UCSD-AML1 (cell line): ENCODE data around the gene CDKN1C.

Source experiments
- DNase-seq: peaks from one replicate; lab custom pipeline; 2025; ENCODE audit not compliant: unreplicated experiment; lab: John Stamatoyannopoulos, UW

The CDKN1C gene

DNA sequence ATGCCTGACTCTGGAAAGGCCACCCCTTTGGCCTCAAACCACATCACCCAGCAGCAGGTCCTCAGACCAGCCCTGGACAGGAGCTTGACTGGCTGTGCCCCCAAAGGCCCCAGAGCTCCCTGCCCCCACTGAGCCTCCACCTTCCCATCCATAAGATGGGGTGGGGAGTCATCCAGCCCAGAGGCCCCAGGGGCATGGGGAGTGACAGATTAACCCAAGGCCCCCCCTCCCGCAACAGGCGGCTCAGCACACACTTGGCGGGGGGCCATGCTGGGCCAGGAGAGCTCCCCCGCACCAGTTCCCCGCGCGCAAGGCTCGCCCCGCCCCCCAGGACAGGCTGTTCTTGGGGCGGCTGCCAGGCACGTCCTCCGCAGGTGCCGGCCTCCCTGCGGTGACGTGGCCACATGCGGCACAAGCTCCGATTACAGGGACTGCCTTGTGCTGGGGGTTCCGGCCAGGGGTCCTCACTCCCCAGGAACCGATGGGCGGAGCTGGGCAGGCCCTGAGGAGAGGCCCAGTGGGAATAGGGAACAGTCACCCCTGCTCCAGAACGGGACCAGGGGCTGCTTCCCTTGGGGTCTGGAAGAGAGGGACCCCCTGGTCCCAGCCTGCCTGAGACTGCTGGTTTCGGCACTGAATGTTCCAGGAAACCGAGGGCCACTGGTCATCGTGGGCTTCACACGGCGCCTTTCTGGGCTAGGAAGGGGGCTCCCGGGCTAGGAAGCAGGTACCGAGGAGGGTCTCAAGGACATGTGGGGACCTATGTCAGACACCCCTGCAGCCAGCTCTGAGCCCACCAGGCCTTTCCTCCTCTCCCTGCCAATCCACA, 5.1 kb upstream of the CDKN1C start:
- DNase-seq = no peak

DNA sequence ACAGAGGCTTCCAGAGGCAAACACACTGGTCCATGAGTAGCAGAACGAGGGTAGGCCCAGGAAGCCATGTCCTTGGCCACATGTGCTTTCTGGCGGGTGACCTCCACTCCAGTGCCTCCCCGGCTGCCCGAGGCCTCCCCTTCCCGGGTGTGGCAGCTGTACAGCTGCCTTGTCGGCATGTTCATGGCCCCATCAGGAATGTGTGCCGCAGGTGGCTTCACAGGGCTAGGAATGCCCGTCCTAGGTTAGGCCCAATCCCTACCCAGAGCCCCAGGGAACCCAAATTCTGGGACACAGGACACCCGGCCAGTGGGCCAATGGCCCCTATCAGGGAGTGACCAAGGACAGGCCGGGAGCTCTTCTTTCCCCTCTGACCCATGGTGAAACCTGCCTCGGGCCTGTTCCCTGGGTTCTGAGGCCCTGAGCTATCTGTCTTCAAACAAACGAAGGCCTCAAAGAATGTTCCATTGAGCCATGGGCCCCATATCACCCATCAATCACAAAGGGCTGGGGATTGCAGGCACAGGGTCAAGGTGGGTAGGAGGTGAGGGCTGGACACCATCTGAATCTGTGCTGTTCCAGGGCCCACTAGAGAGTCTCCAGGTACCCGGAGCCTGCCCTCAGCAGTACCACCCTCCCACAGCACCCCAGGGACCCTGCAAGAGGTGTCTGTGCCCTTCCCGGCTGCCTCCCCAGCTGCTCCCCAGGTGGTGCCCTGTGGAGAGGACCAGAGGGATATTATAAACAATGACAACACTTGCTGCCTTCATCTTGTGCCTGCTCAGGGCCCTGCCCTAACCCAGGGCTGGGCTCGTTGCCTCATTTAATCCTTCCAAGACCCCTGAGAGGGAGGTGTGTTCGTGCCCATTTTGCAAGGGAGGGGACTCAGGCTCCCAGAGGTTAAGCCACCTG, 4.0 kb upstream of the CDKN1C start:
- DNase-seq = no peak

DNA sequence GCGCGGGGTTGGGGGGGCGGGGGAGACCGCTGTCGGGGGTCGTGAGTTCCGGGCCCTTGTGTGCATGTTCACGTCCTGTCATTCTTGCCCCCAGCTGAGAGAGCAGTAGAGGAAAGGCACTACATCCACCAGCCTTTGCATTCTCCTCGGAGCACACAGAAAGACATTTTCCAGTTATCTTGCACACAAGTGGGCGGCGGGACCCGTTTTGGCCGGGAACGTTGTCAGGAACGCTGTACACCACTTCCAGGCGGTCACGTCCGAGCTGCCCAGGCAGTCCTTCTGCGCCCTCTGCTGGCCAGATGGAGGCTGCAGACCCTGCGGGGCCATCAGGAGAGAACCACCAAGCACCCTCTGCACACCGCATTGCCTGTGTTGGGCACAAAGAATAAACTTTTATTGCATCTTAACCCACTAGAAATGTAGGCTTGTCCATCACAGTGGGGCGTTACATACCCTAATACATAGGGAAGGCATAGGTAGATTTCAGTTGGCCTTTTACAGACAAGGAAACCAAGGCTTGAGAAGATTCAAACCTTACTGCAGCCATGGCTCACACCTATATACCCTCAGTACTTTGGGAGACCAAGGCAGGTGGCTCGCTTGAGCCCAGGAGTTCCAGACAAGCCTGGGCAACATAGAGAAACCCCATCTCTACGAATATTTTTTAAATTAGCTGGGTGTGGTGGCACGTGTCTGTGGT, 2.8 kb upstream of the CDKN1C start:
- peak; percentile 81 for DNase-seq

DNA sequence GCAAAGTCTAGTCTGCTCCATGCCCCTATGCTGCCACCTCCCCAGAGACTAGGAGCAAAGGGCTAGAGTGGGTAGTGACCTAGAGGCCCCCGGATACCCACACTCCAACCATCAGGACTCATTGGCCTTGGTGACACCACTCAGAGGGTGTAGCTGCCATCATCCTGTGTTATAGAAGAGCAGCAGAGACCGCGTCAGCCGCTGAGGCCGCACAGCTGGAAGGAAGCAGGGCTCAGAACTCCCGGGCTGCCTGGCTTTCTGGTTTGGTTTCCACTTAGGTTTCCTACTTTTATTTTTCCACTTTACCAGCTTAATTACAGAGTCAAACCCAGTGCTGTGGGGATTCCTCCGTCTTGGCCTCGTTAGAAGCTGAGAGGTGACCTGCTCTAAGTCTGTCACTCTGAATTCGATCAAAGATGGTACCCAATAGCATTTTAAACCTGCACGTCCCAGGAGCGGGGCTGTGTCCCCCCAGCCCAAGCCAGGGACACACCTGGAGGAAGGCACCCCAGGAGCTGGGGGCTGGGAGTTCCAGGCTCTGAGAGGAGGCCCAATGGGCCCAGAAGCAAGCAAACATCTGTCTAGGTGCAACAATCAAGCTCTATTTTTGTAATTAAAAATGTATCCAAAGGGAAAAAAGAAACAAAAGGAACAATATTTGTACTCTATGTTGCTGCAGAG, 2.1 kb upstream of the CDKN1C start:
- no peak for DNase-seq

- no peak for DNase-seq
Observed at GRCh38 chr11:2886936-2887335, 1.4 kb upstream of the CDKN1C start.

- peak; percentile 39 for DNase-seq
Observed at GRCh38 chr11:2886191-2886894, 768 bp upstream of the CDKN1C start.

GRCh38 chr11:2885017-2885677, 428 bp downstream of the CDKN1C start:
- DNase-seq = peak; percentile 74

DNA sequence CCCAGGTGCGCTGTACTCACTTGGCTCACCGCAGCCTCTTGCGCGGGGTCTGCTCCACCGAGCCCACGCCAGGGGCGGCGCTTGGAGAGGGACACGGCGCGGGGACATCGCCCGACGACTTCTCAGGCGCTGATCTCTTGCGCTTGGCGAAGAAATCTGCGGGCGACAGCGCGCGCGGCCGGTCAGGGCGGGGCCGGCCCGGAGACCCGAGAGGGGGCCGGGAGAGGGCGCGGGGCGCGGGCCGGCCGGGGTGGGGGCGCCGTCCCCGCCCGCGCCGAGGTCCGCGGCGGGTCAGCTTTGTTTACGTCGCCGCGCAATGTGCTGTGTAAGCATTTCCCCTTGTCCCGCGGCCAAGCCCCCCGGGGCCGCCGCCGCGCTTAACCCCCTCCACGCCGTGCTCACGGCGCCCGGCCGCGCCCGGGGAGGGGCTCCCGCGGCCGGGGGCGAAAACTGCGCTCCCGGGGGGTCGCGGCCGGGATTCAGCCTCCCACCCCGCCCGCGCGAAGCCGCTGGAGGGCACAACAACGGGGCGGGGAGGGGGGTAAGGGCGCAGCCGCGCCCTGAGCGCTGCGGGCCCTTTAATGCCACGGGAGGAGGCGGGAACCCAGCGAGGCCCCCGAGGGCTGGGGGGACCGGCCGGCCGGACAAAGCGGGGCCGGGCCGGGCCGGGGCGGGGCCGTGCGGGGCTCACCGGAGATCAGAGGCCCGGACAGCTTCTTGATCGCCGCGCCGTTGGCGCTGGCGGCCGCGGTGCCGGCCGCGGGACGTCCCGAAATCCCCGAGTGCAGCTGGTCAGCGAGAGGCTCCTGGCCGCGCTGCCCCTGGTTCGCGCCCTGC, 1.4 kb downstream of the CDKN1C start:
- DNase-seq = no peak

- no peak for DNase-seq
Observed at GRCh38 chr11:2883640-2883978, 2.0 kb downstream of the CDKN1C start.

DNA sequence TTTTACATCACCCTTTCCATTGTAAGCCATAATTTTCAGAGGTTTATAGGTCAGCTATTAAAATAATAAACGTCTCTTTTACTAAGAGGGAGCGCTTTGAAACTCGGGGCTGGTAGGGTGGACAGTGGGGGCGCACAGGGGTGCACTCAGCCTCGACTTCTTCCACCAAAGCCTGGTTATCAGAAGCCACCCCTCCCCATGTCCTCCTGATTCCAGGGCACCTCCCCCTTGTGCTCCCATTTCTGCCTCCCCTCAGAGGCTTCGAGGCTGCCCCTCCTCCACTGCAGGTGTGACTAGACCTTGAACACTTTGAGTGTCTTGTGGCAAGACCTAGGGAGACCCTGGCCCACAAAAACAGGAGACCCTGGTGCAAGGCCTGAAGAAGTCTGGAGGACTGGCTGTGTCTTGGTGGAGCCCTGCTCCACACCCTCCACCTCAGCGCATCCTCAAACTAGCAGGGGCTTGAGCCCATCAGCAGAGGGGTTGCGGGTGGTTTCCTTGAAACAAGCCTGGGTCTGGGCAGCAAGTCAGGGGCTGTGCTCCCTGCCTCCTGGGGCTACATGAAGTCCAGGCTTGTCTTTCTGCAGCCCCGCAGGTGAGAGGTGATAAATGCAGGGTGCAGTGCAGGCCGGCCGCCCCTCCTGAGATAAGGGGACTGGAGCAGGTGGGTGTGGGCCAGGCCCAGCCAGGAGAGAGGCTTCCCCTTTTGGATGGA, 3.0 kb downstream of the CDKN1C start:
- DNase-seq = no peak

DNA sequence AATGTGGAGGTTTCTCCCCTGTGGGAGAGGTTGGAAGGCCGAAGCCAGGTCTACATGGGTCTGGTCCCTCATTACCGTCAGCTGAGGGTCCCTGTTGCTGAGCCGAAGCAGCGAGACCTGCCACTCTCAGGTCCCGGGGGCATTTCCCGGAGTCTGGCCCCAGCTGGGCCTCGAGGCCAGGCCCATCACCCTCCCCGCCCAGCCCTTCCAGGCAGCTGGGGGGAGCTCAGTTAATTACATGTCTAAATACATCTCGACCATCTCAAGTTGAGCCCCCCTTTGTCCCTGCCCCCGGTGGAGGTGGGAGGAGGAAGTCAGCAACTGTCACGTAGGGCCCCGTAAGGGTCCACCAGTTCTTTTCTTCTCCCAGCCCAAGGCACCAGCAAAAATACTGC, 3.6 kb downstream of the CDKN1C start:
- no peak for DNase-seq

GRCh38 chr11:2881076-2881980, 4.2 kb downstream of the CDKN1C start:
- no peak for DNase-seq

DNA sequence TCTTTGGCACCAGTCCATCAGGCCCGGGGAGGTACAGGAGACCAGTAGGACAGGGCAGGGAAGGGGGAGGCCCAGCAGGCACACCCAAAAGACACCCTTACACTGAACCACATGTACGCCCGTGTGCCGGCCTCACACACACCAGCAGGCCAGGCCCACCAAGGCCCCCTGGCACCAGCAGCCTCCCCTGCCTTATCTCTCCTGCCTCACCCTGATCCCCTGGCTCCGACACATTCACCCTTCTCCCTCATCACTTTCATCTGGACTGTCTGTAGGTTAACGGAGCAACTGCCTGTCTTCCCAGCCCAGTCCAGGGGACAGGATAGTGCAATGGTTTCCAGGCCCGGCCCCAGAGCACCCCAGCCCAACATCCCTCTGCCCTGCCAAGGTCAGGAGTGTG, 4.9 kb downstream of the CDKN1C start:
- DNase-seq = no peak

GRCh38 chr11:2878782-2879181, 6.8 kb downstream of the CDKN1C start:
- no peak for DNase-seq

DNA sequence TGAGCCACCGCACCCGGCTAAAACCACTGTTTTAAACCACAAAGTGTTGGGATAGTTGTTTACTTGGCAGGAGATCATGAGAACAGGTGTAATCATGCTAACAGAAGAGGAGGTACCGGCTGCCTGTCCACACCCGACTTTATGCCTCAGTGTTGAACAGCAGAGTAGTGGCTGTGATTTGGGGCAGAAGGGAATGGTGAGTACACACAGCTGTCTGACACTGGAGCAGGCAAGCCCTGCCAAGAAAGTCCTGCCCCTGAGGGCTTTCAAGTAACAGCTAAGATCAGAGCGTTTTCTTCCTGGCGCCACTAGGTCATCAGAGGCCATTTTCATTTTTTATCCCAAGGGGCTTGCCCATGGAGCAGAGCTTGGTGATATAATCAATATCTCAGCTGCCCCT, 8.1 kb downstream of the CDKN1C start:
- no peak for DNase-seq

DNA sequence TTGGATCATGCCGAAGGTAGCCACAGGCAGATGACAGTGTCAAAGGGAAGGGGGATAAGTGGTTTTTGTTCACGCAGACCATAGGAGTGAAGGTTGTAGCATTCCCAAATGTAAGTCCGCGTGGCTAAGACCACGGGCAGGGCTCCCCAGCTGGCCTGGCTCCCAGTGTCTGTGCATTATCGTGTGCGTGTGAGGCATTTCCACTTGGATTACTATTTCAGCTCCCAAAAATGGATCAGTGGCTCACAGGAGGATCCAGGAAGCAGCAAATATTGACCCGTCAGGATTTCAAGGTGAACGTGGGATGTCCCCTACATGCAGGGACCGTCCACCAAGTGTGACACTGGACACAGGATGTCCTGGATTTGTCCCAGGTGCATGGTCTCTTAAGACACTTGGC, 10.6 kb downstream of the CDKN1C start:
- no peak for DNase-seq

DNA sequence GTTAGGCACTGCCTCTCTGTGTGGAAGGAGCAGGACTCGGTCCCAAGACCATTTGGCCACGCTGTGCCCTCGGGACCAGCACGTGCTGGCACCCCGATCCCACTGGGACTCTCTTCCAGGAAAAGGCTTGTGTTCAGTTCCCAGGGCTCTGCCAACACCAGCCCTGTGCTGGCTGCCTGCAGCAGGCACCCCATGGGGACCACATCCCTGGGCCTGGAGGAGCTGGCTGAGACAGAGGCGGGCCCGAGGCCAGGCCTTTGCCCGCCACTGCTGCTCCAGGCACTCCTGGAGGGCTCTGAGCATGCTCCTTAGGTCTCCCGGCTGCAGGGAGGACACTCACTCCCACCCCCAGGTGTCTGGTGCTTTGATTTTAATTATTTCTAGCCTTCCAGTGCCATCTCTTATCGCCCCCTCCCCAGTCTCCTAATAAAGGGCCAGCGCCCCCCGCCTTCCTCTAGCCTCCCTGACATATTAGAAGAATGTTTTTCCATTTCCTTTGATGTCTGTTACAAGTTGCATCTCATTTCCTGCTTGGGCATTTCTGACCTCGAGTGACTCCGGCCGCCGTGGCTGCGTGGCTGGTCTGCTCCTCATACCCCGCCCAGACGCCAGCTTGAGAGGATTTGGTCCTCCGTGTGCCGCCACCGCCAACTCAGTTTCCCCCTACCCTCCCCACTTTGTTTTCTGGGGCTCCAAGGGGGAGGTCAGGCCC, 14.4 kb downstream of the CDKN1C start:
- peak; percentile 37 for DNase-seq
